HG02798 (cell line): ENCODE data around the gene CSE1L.
"Not testable (repeated sequence)": the region's sequence is repeated elsewhere in the genome, so short reads cannot be mapped to it uniquely, and the experiment has no call there.

ENCODE experiments used
- ATAC-seq: cut with Tn5 transposase; IDR thresholded peaks from one replicate; pipeline ENCODE4 v1.9.1; 2021; ENCODE audit warnings: mild to moderate bottlenecking; ENCODE audit not compliant: unreplicated experiment, poor library complexity

Gene CSE1L

GRCh38 chr20:49046087-49046900, at the start of gene CSE1L:
Gene CSE1L, plus strand, starts transcription at chr20:49046312. Its CDS starts 12,152 bp downstream, at chr20:49058464.
- peak; percentile 90 for ATAC-seq

- no peak for ATAC-seq
These were observed 45.9 kb upstream of the CSE1L start for GRCh38 chr20:48999890-49000870.

- ATAC-seq = no peak
These were observed 44.4 kb upstream of the CSE1L start for GRCh38 chr20:49001741-49002140.

- ATAC-seq = no peak
These were observed 39.6 kb upstream of the CSE1L start for GRCh38 chr20:49006446-49006980.

GRCh38 chr20:49009899-49010631, 36.0 kb upstream of the CSE1L start:
- ATAC-seq = no peak

- no peak for ATAC-seq
These were observed 21.9 kb upstream of the CSE1L start for GRCh38 chr20:49024220-49024619.

- ATAC-seq = not testable (repeated sequence)
These were observed 17.9 kb upstream of the CSE1L start for GRCh38 chr20:49028177-49028576.

- ATAC-seq = no peak
These were observed 17.4 kb upstream of the CSE1L start for GRCh38 chr20:49028684-49029083.

GRCh38 chr20:49029203-49029602, 16.9 kb upstream of the CSE1L start:
- ATAC-seq = no peak

GRCh38 chr20:49030954-49031619, 15.0 kb upstream of the CSE1L start:
- ATAC-seq = no peak

GRCh38 chr20:49032455-49032854, 13.7 kb upstream of the CSE1L start:
- no peak for ATAC-seq

- no peak for ATAC-seq
These were observed 11.9 kb upstream of the CSE1L start for GRCh38 chr20:49034070-49034732.

GRCh38 chr20:49037962-49038387, 8.1 kb upstream of the CSE1L start:
- ATAC-seq = no peak

- no peak for ATAC-seq
These were observed 6.3 kb upstream of the CSE1L start for GRCh38 chr20:49039854-49040253.

- ATAC-seq = no peak
These were observed 3.1 kb upstream of the CSE1L start for GRCh38 chr20:49043000-49043399.

- no peak for ATAC-seq
These were observed 549 bp upstream of the CSE1L start for GRCh38 chr20:49045440-49046086.

- ATAC-seq = no peak
These were observed 6.2 kb downstream of the CSE1L start for GRCh38 chr20:49052334-49052733.

- peak; percentile 62 for ATAC-seq
These were observed 8.0 kb downstream of the CSE1L start for GRCh38 chr20:49054056-49054643.
